Heart left ventricle (tissue), 13 donors: ENCODE results near the gene SAMD11.

Experiments used
- CTCF ChIP-seq, 12 donors: fragments of 200-600 bp; sonication (generic) in 4 of 12; IDR thresholded peaks; one replicate each; pipeline versions ENCODE4 v1.5.0 to v1.8.0; 2018 to 2022; ENCODE audit warnings: antibody characterized with exemption in 12 of 12, mild to moderate bottlenecking in 5 of 12
- POLR2A ChIP-seq, 2 donors: fragments of 450-650 bp; IDR thresholded peaks; one replicate each; pipeline ENCODE4 v1.6.1; 2017; ENCODE audit warnings: antibody characterized with exemption in 2 of 2, mild to moderate bottlenecking in 2 of 2, moderate library complexity in 2 of 2
- donor health status: ischemic (EF 13 %, LVEDD 7.1; RV severe dilation, severe dysfunction).
- donor health status: DM: no; HTN: yes; CAD: no.
- donor health status: DM: no; HTN: no; CAD: no.
- donor health status: ischemic (EF 25% LVEDD 6.9; RV normal size, moderate dysfunction).
- donor health status: ischemic (EF 25% LVEDD 5.7; RV mildly dilated, moderate dysfunction).
- donor health status: ischemic (EF 35%, LVEDD 5.7; RV mildly dilated, moderate dysfunction).
- donor health status: nonischemic (EF 11% LVEDD 7.7; RV severe dilation, severe dysfunction).
- donor health status: DM: yes; HTN: yes; CAD: no.
- donor health status: PGD.
- donor health status: ischemic (EF 29% LVEDD 5.4; RV normal size, mild dysfunction).
- donor health status: nonischemic (EF 23%, LVEDD 6.1; RV moderate dilation, normal function).

DNA sequence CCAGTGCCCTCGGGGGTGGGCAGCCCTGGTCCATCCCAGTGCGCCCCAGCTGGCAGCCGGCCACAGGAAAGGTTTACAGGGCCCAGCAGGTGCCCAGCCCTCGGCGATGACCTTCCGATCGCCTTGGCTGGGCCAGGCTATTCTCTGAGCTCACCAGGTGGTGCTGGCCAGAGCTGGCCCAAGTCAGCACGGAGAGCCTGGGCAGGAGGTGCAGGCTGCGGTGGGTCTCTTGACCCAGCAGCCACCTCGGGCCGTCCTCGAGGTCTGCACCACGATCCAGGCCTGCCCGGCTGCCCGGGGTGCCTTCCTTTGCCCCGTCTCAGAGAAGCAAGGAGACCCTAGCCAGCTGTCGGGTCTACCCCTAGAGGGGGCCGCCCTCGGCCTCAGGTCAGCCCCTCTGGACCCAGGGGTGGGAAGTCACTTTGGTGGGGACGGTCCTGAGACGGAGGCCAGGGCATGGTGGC lies 57.8 kb downstream of the SAMD11 start:
- no peak for TF ChIP-seq CTCF (IDR thresholded peaks at IDR 0.05)
- TF ChIP-seq POLR2A (IDR thresholded peaks at IDR 0.05): no peak
